Activated B cell treated with CpG ODN at 0.5 μM for 24 hours (primary cell): Measurements from ENCODE around the gene CCDC188. TPM values are rescaled to one million over a fixed set of nuclear protein-coding genes. Genes with fewer than 3 reads are reported as not detected.

Source experiments
- ATAC-seq: fragments of 200-7000 bp; cut with Tn5 transposase; one replicate; pipeline ENCODE4 v1.10.0; 2021; ENCODE audit warnings: low read depth, mild to moderate bottlenecking, moderate library complexity
- CTCF ChIA-PET: fragments of 350-600 bp; sonication (Branson Sonifier 250); formaldehyde crosslinking; loops from one replicate; lab custom pipeline; 2021; ENCODE audit warnings: antibody characterized with exemption; lab: Charles Lee
- POLR2A ChIA-PET: fragments of 350-600 bp; sonication (Branson Sonifier 250); formaldehyde crosslinking; loops from one replicate; lab custom pipeline; 2021; ENCODE audit warnings: antibody characterized with exemption; lab: Charles Lee
- DNase-seq: peaks from one replicate; pipeline ENCODE4 v3.0.0; 2022
- H3K27ac Mint-ChIP-seq: one replicate; pipeline ENCODE4 v1.8.0; 2020; ENCODE audit warnings: mixed read lengths
- H3K27me3 Mint-ChIP-seq: one replicate; pipeline ENCODE4 v1.8.0; 2021; ENCODE audit warnings: mixed read lengths
- H3K36me3 Mint-ChIP-seq: one replicate; pipeline ENCODE4 v1.8.0; 2021; ENCODE audit warnings: low read depth, mixed read lengths
- H3K4me1 Mint-ChIP-seq: one replicate; pipeline ENCODE4 v1.8.0; 2021; ENCODE audit warnings: mixed read lengths
- H3K4me3 Mint-ChIP-seq: one replicate; pipeline ENCODE4 v1.8.0; 2020; ENCODE audit warnings: mild to moderate bottlenecking, mixed read lengths
- H3K9me3 Mint-ChIP-seq: one replicate; pipeline ENCODE4 v1.8.0; 2020; ENCODE audit warnings: mixed read lengths
- intact Hi-C: fragments of 100-400 bp; cut with micrococcal nuclease; formaldehyde crosslinking; loops from one replicate; pipeline ENCODE4 v1.15.1; 2024
- total RNA-seq: library from RNA; stranded (reverse); gene quantifications from 2 replicates; pipeline ENCODE4 v1.2.3, GENCODE V29; 2022
- TF ChIP-seq, protein P1 (sequence below): fragments of 200-600 bp; IDR thresholded peaks from one replicate; pipeline ENCODE4 v1.8.0; 2022; ENCODE audit warnings: antibody characterized with exemption, mild to moderate bottlenecking

Gene CCDC188
- total RNA-seq, 1 donor from 2014 or later, result not detected

DNA sequence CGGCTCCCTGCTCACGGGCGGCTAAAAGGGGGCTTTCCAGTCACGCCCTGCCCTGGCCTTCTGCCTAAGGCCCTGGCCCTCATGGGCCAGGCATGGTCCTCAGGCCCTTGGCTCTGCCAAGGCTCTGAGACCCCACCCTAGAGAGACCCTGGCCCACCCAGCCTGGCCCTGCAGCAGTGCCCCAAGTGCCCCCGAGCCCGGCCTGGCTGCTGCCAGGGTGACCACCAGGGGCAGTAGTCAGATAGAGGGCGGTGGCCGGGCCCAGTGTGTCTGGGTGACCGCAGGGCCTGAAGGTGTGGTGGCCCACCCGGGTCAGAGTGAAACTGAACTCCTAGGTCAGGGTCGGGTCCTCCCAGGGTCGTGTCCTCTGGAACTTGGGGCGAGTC, 29.4 kb upstream of the CCDC188 start:
- DNase-seq, result no peak
- TF ChIP-seq, protein P1, sequence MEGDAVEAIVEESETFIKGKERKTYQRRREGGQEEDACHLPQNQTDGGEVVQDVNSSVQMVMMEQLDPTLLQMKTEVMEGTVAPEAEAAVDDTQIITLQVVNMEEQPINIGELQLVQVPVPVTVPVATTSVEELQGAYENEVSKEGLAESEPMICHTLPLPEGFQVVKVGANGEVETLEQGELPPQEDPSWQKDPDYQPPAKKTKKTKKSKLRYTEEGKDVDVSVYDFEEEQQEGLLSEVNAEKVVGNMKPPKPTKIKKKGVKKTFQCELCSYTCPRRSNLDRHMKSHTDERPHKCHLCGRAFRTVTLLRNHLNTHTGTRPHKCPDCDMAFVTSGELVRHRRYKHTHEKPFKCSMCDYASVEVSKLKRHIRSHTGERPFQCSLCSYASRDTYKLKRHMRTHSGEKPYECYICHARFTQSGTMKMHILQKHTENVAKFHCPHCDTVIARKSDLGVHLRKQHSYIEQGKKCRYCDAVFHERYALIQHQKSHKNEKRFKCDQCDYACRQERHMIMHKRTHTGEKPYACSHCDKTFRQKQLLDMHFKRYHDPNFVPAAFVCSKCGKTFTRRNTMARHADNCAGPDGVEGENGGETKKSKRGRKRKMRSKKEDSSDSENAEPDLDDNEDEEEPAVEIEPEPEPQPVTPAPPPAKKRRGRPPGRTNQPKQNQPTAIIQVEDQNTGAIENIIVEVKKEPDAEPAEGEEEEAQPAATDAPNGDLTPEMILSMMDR, result no peak
- CTCF ChIA-PET, result no interaction called here
- no peak overlapping the region for H3K27ac Mint-ChIP-seq
- no peak overlapping the region for H3K4me3 Mint-ChIP-seq
- no peaks in the 10 kb centered on the region for H3K9me3 Mint-ChIP-seq
- H3K4me1 Mint-ChIP-seq, result no peaks in the 10 kb centered on the region
- no peaks in the 10 kb centered on the region for H3K36me3 Mint-ChIP-seq
- ATAC-seq, result no peak
- H3K27me3 Mint-ChIP-seq, result no peaks in the 10 kb centered on the region
- POLR2A ChIA-PET, result no interaction called here
- intact Hi-C loops, result no loop called here

DNA sequence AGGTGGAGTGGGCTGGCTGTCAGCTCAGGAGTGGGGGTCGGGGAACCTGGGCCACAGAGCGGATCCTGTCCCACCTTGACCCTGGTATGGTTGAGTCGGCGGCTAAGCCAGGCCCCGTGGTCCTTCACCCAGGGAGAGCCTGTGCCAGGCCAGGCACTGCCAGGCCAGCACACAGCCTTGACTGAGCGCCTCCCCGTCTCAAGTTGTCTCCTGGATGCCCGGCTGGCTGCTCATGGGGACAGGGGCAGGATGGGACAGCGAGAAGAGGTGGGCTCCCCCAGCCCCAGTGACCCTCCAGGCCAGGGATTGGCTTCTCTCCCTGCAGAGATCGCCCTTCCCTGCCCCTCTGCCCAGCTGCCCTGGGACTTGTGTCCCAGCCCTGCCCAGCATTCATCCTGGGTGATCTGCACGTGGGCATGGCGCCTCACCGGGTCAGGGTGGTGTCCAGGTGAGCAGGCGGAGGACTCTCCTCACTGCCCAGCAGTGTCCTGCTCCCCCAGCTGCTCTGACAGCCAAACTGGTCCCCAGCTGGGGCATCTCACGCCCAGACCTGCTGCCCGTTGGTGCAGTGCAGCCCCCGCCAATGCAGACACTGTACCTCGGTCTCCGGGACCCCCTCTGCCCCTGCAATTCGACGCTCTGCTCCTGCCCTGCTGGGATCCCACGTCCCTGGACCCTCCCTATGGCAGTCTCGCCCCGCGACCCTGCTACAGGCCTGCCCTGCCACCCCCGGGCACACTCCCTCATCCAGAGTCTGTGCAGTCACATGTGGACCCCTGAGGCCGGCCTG, 28.8 kb upstream of the CCDC188 start:
- CTCF ChIA-PET, result no interaction called here
- intact Hi-C loops, result no loop called here

DNA sequence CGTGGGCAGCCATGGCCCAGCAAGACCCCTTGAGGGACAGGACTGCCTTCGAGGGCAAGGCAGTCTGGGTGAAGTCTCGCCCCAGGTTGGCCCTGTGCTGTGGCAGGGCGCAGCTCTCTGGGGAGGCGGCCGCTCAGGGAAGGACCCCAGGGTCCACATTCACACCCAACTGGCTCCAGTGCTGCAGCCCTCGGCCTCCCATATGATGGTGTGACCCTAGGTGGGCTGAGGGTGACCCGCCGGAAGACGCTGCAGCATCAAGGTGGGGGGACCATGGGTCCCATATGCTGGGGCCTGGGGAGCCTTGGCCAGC, 28.0 kb upstream of the CCDC188 start:
- H3K36me3 Mint-ChIP-seq, result no peaks in the 10 kb centered on the region
- H3K4me1 Mint-ChIP-seq, result no peaks in the 10 kb centered on the region
- H3K27ac Mint-ChIP-seq, result no peak overlapping the region
- ChIA-PET POLR2A (no interaction called here), CTCF (no interaction called here)
- H3K9me3 Mint-ChIP-seq, result no peaks in the 10 kb centered on the region
- TF ChIP-seq, protein P1, result no peak
- DNase-seq (no peak), ATAC-seq (no peak)
- H3K27me3 Mint-ChIP-seq, result no peaks in the 10 kb centered on the region
- H3K4me3 Mint-ChIP-seq, result no peak overlapping the region
- intact Hi-C loops, result no loop called here

More for the DNA sequence above, 28.8 kb upstream of the CCDC188 start:
- Mint-ChIP-seq H3K27me3 (no peaks in the 10 kb centered on the region), H3K9me3 (no peaks in the 10 kb centered on the region), H3K27ac (no peak overlapping the region), H3K36me3 (no peaks in the 10 kb centered on the region), H3K4me1 (no peaks in the 10 kb centered on the region), H3K4me3 (no peak overlapping the region)
- POLR2A ChIA-PET, result no interaction called here
- TF ChIP-seq, protein P1, result no peak
- no peak for DNase-seq
- no peak for ATAC-seq

DNA sequence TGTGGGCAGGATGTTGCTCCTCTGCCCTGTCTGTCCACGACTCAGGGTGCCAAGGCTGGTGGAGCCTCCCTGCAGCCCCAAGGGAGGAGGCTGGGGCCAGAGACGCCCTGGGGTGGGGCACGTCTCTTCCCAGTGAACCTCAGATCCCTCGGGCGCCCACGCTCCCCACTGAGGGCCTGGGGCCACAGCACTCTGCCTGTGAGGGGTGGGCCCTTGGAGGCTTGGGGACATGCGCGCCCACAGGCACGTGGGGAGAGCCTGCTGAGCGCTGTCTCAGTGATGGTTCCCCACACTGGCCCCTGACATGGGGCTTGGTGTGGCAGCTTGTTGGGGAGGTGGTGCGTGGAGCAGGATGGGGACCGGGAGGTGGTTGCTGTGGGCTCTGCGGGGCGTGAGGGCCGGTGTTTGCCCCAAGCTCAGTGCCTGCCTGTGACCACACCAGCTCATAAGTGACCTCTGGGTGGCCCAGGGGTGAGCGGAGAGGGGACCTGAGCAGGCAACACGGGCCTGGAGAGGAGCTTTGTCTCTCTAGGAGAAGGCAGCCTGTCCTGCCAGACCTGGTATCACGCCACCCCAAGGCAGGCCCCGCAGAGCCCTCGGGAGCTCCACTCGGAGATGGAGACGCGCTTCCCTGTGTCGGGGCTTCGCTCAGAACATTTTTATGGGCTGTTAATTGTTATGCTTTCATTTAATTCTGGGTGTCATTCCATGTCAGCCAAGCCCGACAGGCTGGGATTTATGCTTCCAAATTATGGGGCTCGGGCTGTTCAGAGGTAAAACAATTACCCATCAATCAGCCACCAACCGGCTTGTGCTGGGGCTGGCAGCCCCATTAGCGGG, 27.4 kb upstream of the CCDC188 start:
- H3K27ac Mint-ChIP-seq, result no peak overlapping the region
- no peaks in the 10 kb centered on the region for H3K9me3 Mint-ChIP-seq
- no peak overlapping the region for H3K4me3 Mint-ChIP-seq
- TF ChIP-seq, protein P1, result no peak
- no peaks in the 10 kb centered on the region for H3K4me1 Mint-ChIP-seq
- no peak for ATAC-seq
- intact Hi-C loops, result no loop called here
- no peaks in the 10 kb centered on the region for H3K36me3 Mint-ChIP-seq
- H3K27me3 Mint-ChIP-seq, result no peaks in the 10 kb centered on the region
- POLR2A ChIA-PET, result no interaction called here
- CTCF ChIA-PET, result no interaction called here
- DNase-seq, result no peak

DNA sequence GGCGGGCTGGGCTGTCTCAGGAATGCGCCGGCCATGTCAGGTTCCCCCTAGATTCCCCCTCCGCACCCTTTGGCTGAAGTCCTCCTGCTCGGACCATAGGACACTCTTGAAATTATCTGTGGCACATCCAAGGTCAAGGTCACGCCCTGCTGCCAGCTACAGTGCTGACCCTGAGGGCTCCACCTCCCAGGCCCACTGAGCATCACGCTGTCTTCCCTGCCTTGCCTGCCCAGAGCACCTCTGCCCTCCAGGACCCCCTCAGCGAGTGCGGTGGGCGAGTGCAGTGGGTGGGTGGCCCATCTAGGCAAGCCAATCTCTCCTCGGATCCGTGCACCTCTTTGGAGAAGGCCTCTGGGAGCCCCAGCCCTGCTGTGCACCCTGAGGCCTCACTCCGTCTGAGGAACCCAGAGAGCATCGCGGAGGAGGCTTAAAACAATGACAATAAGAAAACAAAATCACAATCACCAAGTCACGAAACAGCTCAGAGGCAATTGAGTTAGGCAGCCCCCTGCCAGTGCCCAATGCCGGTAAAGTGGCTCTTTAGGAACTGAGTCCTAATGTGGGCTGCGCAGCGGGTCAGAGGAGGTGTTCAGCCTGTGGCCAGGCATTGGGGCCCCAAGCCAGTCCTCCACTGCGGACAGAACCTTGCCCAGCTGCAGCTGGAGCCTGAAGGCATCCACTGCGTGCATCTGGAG, 26.5 kb upstream of the CCDC188 start:
- ATAC-seq (no peak), DNase-seq (no peak)
- ChIA-PET POLR2A (no interaction called here), CTCF (no interaction called here)
- Mint-ChIP-seq H3K9me3 (no peaks in the 10 kb centered on the region), H3K27ac (no peak overlapping the region), H3K4me1 (no peaks in the 10 kb centered on the region), H3K4me3 (no peak overlapping the region), H3K36me3 (no peaks in the 10 kb centered on the region), H3K27me3 (no peaks in the 10 kb centered on the region)
- intact Hi-C loops, result no loop called here
- TF ChIP-seq, protein P1, result no peak
